Measurements from ENCODE around the gene SF1. TPM values are rescaled to one million over a fixed set of nuclear protein-coding genes. Genes with fewer than 3 reads are reported as not detected.

Gene SF1
- total and polyA plus RNA-seq, 2 experiments from 2014 or later = 138 to 163 TPM

- Histone ChIP-seq H3K79me2 (no peaks in the 10 kb centered on the region), H4K20me1 (ENCODE audit: insufficient read depth, poor library complexity, severe bottlenecking) (no peaks in the 10 kb centered on the region), H2AFZ (no peak overlapping the region), H3K9me3 (ENCODE audit: low read depth) (no peaks in the 10 kb centered on the region), H3K27me3 (no peaks in the 10 kb centered on the region), H3K4me3 (no peak overlapping the region), H3K27ac (no peak overlapping the region), H3K4me1 (ENCODE audit: insufficient read depth) (no peaks in the 10 kb centered on the region), H3K9me2 (replicated peaks; ENCODE audit: insufficient read depth) (no peaks in the 10 kb centered on the region), H3K4me2 (no peak overlapping the region), H3K36me3 (replicated peaks; ENCODE audit: insufficient read depth, low read depth) (no peaks in the 10 kb centered on the region)
- no peak for TF ChIP-seq EZH2phosphoT487 (IDR thresholded peaks at IDR 0.05; ENCODE audit: low read depth, severe bottlenecking, unreplicated experiment)
- no peak for TF ChIP-seq EZH2 (IDR thresholded peaks at IDR 0.05; ENCODE audit: borderline replicate concordance)
- TF ChIP-seq, protein P1, sequence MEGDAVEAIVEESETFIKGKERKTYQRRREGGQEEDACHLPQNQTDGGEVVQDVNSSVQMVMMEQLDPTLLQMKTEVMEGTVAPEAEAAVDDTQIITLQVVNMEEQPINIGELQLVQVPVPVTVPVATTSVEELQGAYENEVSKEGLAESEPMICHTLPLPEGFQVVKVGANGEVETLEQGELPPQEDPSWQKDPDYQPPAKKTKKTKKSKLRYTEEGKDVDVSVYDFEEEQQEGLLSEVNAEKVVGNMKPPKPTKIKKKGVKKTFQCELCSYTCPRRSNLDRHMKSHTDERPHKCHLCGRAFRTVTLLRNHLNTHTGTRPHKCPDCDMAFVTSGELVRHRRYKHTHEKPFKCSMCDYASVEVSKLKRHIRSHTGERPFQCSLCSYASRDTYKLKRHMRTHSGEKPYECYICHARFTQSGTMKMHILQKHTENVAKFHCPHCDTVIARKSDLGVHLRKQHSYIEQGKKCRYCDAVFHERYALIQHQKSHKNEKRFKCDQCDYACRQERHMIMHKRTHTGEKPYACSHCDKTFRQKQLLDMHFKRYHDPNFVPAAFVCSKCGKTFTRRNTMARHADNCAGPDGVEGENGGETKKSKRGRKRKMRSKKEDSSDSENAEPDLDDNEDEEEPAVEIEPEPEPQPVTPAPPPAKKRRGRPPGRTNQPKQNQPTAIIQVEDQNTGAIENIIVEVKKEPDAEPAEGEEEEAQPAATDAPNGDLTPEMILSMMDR (IDR thresholded peaks at IDR 0.05; ENCODE audit: poor library complexity) = peak; percentile 73
- peak; percentile 79 for DNase-seq (ENCODE audit: low spot score)
- WGBS (ENCODE audit: low lambda C conversion rate, missing lambda C conversion rate) = 50% methylated on average over 15 of the region's 15 CpGs
Observed at GRCh38 chr11:64787526-64788320, 9.4 kb upstream of the SF1 start.

DNA sequence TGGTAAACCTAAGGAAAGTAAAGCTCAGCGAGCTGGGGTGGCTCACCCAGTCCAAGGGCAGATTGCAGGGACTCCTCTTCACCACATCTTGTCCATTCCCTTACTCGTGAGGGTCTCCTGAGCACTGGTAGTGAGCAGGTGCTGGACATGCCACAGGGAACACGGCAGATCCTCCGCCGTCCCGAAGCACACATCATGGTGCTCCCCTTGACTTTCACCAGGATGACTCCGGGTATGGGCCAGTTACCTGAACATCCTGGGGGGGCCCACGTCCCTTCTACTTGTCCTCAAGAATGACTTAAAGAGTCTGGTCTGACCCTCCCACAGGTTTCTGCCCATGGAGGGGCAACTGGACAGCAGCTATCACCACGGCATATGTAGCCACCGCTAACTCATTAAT, 8.0 kb upstream of the SF1 start:
- no peaks in the 10 kb centered on the region for H3K27me3 ChIP-seq
- no peak overlapping the region for H2AFZ ChIP-seq
- H3K4me3 ChIP-seq = no peak overlapping the region
- H3K4me1 ChIP-seq (ENCODE audit: insufficient read depth) = no peaks in the 10 kb centered on the region
- no peaks in the 10 kb centered on the region for H3K9me3 ChIP-seq (ENCODE audit: low read depth)
- no peak overlapping the region for H3K4me2 ChIP-seq
- H3K79me2 ChIP-seq = no peaks in the 10 kb centered on the region
- 92% methylated on average over 10 of the region's 10 CpGs for WGBS (ENCODE audit: low lambda C conversion rate, missing lambda C conversion rate)
- TF ChIP-seq EZH2 (IDR thresholded peaks at IDR 0.05; ENCODE audit: borderline replicate concordance) (no peak), EZH2phosphoT487 (IDR thresholded peaks at IDR 0.05; ENCODE audit: low read depth, severe bottlenecking, unreplicated experiment) (no peak)
- TF ChIP-seq, protein P1 (IDR thresholded peaks at IDR 0.05; ENCODE audit: poor library complexity) = no peak
- H4K20me1 ChIP-seq (ENCODE audit: insufficient read depth, poor library complexity, severe bottlenecking) = no peaks in the 10 kb centered on the region
- H3K9me2 ChIP-seq (replicated peaks; ENCODE audit: insufficient read depth) = no peaks in the 10 kb centered on the region
- H3K36me3 ChIP-seq (replicated peaks; ENCODE audit: insufficient read depth, low read depth) = no peaks in the 10 kb centered on the region
- no peak overlapping the region for H3K27ac ChIP-seq
- no peak for DNase-seq (ENCODE audit: low spot score)

DNA sequence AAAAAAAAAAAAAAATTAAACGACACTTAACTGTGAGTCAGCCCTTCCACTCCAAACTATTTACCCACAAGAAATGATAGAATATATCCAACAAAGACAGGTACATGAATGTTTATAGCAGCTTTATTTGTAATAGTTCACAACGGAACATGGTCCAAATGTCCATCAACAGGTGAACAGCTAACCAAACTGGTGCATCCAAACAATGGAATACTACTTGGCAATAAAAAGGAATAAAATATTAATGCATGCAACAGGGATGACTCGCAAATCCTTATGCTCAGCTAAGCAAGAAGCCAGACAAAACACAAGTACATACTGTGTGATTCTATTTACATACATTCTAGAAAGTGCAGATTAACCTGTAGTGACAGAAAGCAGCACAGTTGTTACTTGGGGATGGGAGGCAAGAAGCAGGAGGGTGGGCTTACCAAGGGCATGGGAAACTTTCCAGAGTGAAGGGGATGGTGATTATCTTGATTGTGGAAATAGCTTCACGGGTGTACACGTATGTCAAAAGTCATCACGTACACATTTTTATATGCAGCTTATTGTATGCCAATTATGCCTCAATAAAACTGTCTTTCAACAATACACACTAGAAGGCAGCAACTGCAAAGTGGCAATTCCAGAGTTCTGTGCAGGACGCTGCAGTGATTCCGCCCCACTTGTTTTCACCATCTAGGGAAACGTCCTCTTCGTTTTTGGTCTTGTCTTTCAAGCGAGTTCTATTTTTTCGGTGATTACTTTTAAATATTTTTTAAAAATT, 6.7 kb upstream of the SF1 start:
- Histone ChIP-seq H4K20me1 (ENCODE audit: insufficient read depth, poor library complexity, severe bottlenecking) (no peaks in the 10 kb centered on the region), H3K27ac (no peak overlapping the region), H3K9me2 (replicated peaks; ENCODE audit: insufficient read depth) (no peaks in the 10 kb centered on the region), H2AFZ (no peak overlapping the region), H3K79me2 (peaks cover 3% of the 10 kb centered on the region), H3K36me3 (replicated peaks; ENCODE audit: insufficient read depth, low read depth) (no peaks in the 10 kb centered on the region), H3K4me2 (no peak overlapping the region), H3K9me3 (ENCODE audit: low read depth) (no peaks in the 10 kb centered on the region), H3K4me3 (no peak overlapping the region), H3K27me3 (no peaks in the 10 kb centered on the region), H3K4me1 (ENCODE audit: insufficient read depth) (no peaks in the 10 kb centered on the region)
- TF ChIP-seq EZH2 (IDR thresholded peaks at IDR 0.05; ENCODE audit: borderline replicate concordance) (no peak), EZH2phosphoT487 (IDR thresholded peaks at IDR 0.05; ENCODE audit: low read depth, severe bottlenecking, unreplicated experiment) (no peak)
- TF ChIP-seq, protein P1 (IDR thresholded peaks at IDR 0.05; ENCODE audit: poor library complexity) = no peak
- 93% methylated on average over 12 of the region's 12 CpGs for WGBS (ENCODE audit: low lambda C conversion rate, missing lambda C conversion rate)
- DNase-seq (ENCODE audit: low spot score) = no peak
